Fibroblast of pulmonary artery (primary cell): ENCODE data around the gene COL13A1.

Experiments used
- DNase-seq: peaks from one replicate; pipeline ENCODE4 v3.0.0-alpha.2; 2010; ENCODE audit warnings: low read depth
- H3K4me3 ChIP-seq: replicated peaks from 2 replicates; pipeline ENCODE4 v1.5.1; 2011; ENCODE audit warnings: low read depth, mild to moderate bottlenecking, control low read depth, low read length, moderate library complexity
- TF ChIP-seq, protein P1 (sequence below): IDR thresholded peaks from 2 replicates; pipeline ENCODE4 v1.5.1; 2011; ENCODE audit warnings: mild to moderate bottlenecking, control low read depth, low read length, inconsistent platforms; ENCODE audit errors: missing control alignments

The COL13A1 gene

DNA sequence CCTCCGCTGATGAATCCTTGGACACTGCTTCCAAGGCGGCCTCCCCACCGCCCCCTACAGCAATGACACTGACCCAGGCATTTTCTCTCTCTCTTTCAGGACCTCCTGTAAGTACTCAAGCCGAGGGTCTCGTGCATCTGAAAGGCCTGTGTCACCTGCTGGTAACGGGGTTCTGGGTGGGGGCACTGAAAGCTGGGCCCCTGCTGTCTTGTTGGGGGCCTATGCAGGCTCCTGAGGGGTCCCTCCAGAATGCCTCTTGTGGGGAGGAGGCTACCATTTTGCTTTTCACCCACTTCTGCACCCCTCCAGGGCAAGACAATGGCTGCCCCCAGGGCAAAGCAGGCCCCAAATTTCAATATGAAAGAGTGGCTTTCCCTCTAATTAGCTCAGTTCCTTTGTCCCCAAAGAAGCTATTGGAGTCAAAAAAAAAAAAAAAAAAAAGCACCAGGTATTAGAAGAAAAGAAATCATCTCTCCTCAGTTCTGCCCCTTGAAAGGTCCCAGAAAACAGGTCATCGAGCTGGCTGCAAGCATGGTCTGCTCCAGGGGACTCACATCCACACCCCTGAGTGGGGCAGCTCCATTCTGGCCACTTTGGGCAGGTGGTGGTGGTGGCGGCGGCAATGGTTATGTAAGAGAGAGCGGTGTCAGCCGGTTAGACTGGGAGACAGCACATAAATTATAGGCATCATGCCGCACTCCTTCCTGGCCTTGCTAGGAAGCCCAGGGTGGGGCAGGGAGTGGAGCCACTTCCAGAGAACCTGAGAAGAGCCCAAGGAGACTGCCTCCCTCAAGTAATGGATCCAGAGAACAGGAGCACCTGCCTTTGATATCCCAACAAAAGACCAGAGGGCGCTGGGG is 66.2 kb downstream of the COL13A1 start:
- no peak overlapping the region for H3K4me3 ChIP-seq
- TF ChIP-seq, protein P1, sequence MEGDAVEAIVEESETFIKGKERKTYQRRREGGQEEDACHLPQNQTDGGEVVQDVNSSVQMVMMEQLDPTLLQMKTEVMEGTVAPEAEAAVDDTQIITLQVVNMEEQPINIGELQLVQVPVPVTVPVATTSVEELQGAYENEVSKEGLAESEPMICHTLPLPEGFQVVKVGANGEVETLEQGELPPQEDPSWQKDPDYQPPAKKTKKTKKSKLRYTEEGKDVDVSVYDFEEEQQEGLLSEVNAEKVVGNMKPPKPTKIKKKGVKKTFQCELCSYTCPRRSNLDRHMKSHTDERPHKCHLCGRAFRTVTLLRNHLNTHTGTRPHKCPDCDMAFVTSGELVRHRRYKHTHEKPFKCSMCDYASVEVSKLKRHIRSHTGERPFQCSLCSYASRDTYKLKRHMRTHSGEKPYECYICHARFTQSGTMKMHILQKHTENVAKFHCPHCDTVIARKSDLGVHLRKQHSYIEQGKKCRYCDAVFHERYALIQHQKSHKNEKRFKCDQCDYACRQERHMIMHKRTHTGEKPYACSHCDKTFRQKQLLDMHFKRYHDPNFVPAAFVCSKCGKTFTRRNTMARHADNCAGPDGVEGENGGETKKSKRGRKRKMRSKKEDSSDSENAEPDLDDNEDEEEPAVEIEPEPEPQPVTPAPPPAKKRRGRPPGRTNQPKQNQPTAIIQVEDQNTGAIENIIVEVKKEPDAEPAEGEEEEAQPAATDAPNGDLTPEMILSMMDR = no peak
- DNase-seq = no peak

DNA sequence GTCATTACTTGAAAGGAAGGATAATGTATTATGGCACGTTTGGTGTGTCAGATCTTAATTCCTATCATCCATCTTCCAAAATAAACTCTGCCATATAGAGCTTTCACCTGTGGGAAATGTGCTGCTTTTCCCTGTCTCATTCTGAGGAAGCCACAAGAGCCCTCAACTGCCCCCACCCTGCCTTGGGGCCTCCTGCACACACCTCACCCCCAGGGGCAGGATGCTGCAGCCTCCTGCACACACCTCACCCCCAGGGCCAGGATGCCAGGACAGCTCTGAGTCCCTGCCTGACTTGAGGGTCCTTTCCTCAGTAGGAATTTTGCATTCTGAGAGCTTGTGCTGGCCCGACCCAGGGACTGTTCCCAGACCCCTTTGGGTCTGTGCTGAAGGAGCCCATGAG is 67.1 kb downstream of the COL13A1 start:
- H3K4me3 ChIP-seq = no peak overlapping the region
- DNase-seq = no peak
- TF ChIP-seq, protein P1 = no peak

DNA sequence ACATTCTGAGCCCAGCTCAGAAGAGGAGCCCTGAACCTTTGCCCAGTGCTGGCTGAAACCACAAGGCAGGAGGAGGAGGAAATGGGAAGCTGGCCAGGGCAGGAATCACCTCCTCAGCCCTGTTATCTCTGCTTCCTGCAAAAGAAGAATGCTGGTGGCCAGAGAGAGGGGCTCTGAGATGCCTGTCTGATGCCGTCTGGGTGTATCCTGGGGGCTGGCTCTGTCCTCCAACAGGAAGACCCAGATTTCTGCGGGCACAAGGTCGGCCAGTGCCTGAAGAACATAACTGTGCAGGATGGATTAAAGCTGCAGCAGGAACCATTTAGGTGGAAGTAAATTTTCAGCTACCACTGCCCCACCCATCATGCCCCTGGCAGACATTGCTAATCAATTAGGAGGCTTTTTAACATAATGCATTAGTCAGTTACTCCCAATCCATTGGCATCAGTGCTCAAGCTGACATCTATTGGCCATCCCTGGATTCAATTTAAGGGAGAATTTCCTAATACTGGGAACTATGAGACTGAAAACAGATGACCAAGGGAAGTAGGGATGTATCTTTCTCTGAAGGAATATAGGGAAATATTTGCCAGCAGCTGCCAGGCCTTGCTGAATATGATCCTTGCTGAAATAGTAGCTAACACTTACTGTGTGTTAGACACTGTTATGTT is 67.7 kb downstream of the COL13A1 start:
- DNase-seq = peak; percentile 87
- TF ChIP-seq, protein P1 = no peak
- H3K4me3 ChIP-seq = peak overlapping the region; percentile 28

DNA sequence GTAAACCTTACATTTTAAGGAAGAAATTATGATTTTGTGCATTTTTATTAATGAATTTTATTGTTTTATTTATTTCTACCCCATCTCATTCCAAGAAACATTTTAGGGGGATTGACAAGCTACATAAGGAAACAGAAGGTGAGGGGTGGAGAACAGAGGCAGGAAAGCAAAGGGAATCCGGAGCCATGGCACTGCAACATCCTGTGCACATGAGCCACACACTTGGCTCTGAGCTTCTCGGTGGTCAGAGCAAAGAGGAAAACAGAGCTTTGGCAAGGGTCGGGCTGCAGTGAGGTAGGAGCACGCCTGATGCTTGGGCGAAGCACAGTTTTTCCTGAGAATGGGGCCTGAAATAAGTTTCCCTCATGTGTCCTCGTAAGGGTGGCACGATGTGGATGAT is 68.9 kb downstream of the COL13A1 start:
- H3K4me3 ChIP-seq = no peak overlapping the region
- DNase-seq = no peak
- TF ChIP-seq, protein P1 = no peak

DNA sequence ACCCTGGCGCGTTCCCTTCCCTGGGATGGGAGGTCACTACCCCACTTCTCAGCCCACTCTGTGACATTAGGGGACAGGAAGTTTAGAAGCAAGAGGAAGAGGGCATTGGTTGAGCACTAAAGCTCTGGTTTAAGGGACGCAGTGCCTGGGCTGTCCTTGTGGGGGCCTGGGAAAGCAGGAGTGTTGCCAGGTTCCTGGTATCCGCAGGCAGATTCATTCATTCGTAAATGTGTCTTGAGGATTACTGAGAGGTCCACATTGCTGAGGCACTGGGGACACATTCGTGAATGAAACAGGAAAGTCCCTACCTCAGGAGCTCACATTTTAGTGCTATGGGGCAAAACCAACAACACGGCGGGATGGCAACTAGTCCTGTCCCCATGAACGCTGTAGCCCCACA is 69.4 kb downstream of the COL13A1 start:
- no peak overlapping the region for H3K4me3 ChIP-seq
- TF ChIP-seq, protein P1 = no peak
- no peak for DNase-seq

DNA sequence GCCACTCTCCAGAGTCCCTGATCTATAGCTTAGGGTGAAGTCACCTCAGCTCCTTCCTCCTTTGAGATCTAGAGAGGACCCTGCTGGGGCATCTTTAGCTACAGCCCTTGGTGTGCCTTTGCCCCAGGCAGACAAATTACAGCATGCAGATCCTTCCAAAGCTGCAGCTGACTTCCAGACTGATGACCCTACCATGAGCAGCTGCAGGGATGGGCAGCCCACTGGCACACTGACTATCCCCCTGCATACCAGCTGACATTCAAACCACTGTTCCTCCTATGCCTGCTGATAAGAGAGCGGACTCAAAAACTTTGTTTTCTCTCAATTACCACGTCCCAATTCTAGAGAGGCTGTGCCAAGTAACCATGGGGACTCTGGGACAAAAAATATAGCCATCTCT is 70.6 kb downstream of the COL13A1 start:
- DNase-seq = no peak
- TF ChIP-seq, protein P1 = no peak
- H3K4me3 ChIP-seq = no peak overlapping the region
